CD4-positive, alpha-beta memory T cell (primary cell): ENCODE results near the gene TMEM151A. TPM values are rescaled to one million over a fixed set of nuclear protein-coding genes. Genes with fewer than 3 reads are reported as not detected.

Experiments
- CTCF ChIA-PET: fragments of 350-600 bp; sonication (Branson Sonifier 250); formaldehyde crosslinking; loops from one replicate; lab custom pipeline; 2021; ENCODE audit warnings: inconsistent platforms; ENCODE audit not compliant: partially characterized antibody; lab: Charles Lee
- POLR2A ChIA-PET: fragments of 350-600 bp; sonication (Branson Sonifier 250); formaldehyde crosslinking; loops from one replicate; lab custom pipeline; 2021; ENCODE audit not compliant: partially characterized antibody; lab: Charles Lee
- DNase-seq, 5 donors: peaks; one replicate each; pipeline versions ENCODE4 v3.0.0 to v3.0.0-alpha.2; 2020 to 2022; ENCODE audit warnings: mixed read lengths in 1 of 5
- H3K27ac ChIP-seq: one replicate; pipeline ENCODE4 v1.7.0; 2013; ENCODE audit warnings: low read depth, low read length
- H3K27me3 ChIP-seq: 2 replicates; pipeline ENCODE4 v1.7.0; 2013; ENCODE audit warnings: mild to moderate bottlenecking, low read length, moderate library complexity; ENCODE audit not compliant: insufficient read depth
- H3K36me3 ChIP-seq: 2 replicates; pipeline ENCODE4 v1.7.0; 2013; ENCODE audit warnings: mild to moderate bottlenecking, low read length, moderate library complexity; ENCODE audit not compliant: insufficient read depth
- H3K4me1 ChIP-seq: 2 replicates; pipeline ENCODE4 v1.7.0; 2013; ENCODE audit warnings: mild to moderate bottlenecking, low read length, moderate library complexity; ENCODE audit not compliant: insufficient read depth
- H3K4me3 ChIP-seq, 2 donors: one replicate each; pipeline ENCODE4 v1.7.0; 2013; ENCODE audit warnings: low read length in 2 of 2, mild to moderate bottlenecking in 1 of 2
- H3K9me3 ChIP-seq, 2 donors: one replicate each; pipeline ENCODE4 v1.7.0; 2013; ENCODE audit warnings: low read length in 2 of 2, control low read depth in 1 of 2; ENCODE audit not compliant: control insufficient read depth in 1 of 2
- H3K27ac Mint-ChIP-seq, 7 donors: one replicate each; pipeline ENCODE4 v1.8.0; 2020 to 2021; ENCODE audit warnings: mixed read lengths in 7 of 7, mild to moderate bottlenecking in 6 of 7, inconsistent platforms in 3 of 7, moderate library complexity in 3 of 7
- H3K27me3 Mint-ChIP-seq, 2 donors: one replicate each; pipeline ENCODE4 v1.8.0; 2020 to 2021; ENCODE audit warnings: mixed read lengths in 2 of 2
- H3K36me3 Mint-ChIP-seq, 2 donors: one replicate each; pipeline ENCODE4 v1.8.0; 2020 to 2021; ENCODE audit warnings: mixed read lengths in 2 of 2, inconsistent platforms in 1 of 2, mild to moderate bottlenecking in 1 of 2
- H3K4me1 Mint-ChIP-seq, 4 donors: one replicate each; pipeline ENCODE4 v1.8.0; 2020 to 2021; ENCODE audit warnings: mixed read lengths in 4 of 4, mild to moderate bottlenecking in 1 of 4
- H3K4me3 Mint-ChIP-seq, 8 donors: one replicate each; pipeline ENCODE4 v1.8.0; 2020 to 2021; ENCODE audit warnings: mixed read lengths in 8 of 8, mild to moderate bottlenecking in 7 of 8, moderate library complexity in 6 of 8, inconsistent platforms in 3 of 8
- H3K9me3 Mint-ChIP-seq, 8 donors: one replicate each; pipeline ENCODE4 v1.8.0; 2020 to 2021; ENCODE audit warnings: mixed read lengths in 8 of 8, mild to moderate bottlenecking in 5 of 8, inconsistent platforms in 3 of 8, moderate library complexity in 1 of 8
- intact Hi-C: fragments of 100-400 bp; cut with micrococcal nuclease; formaldehyde crosslinking; loops from one replicate; pipeline ENCODE4 v1.15.1; 2023
- polyA plus RNA-seq, 2 donors: library from polyadenylated mRNA; unstranded; fragments of 300-500 nt; fragmentation: Illumina TruSeq; gene quantifications; one replicate each; pipeline ENCODE4 v1.2.3, GENCODE V29; 2021
- total RNA-seq, 2 experiments: library from RNA; stranded (reverse); gene quantifications; one replicate each; pipeline ENCODE4 v1.2.3, GENCODE V29; 2021

TMEM151A gene
- total and polyA plus RNA-seq, 4 experiments from 2014 or later, result not detected

- H3K4me1 ChIP-seq, result peaks cover 17% of the 10 kb centered on the region
- Mint-ChIP-seq H3K4me1 (peaks cover 9 to 23% (median 17%) of the 10 kb centered on the region in 4 donors), H3K36me3 (peaks cover 11 to 48% of the 10 kb centered on the region in 2 donors), H3K9me3 (peaks cover 0 to 7% (median 0%) of the 10 kb centered on the region in 8 donors), H3K27me3 (no peaks in the 10 kb centered on the region), H3K27ac (peak overlapping the region in 1 of 7 donors; percentile 55), H3K4me3 (peak overlapping the region in 1 of 8 donors; percentile 2)
- POLR2A ChIA-PET, result interaction anchor here (1.3 to 1.4 kb wide), 2 partner anchors 26 to 27 kb away, joined by 3 read pairs; partner anchors contain the start of gene YIF1A
- no peaks in the 10 kb centered on the region for H3K9me3 ChIP-seq
- CTCF ChIA-PET, result interaction anchor here (0.9 kb wide), 1 partner anchor 26 kb away, joined by 3 read pairs; no protein-coding TSS in a partner anchor
- no peak overlapping the region for H3K27ac ChIP-seq
- H3K27me3 ChIP-seq, result no peaks in the 10 kb centered on the region
- H3K36me3 ChIP-seq, result peaks cover 27% of the 10 kb centered on the region
- H3K4me3 ChIP-seq, result no peak overlapping the region
- intact Hi-C loops, result no loop called here
- no peak for DNase-seq
These were observed 29.5 kb upstream of the TMEM151A start for GRCh38 chr11:66262191-66262590.

- H3K4me1 Mint-ChIP-seq, result peaks cover 9 to 27% (median 19%) of the 10 kb centered on the region in 4 donors
- intact Hi-C loops, result no loop called here
- peak in 1 of 5 donors; percentile 14 for DNase-seq
- H3K9me3 Mint-ChIP-seq, result peaks cover 0 to 6% (median 0%) of the 10 kb centered on the region in 8 donors
- peak overlapping the region in 1 of 7 donors; percentile 23 for H3K27ac Mint-ChIP-seq
- peak overlapping the region in 1 of 8 donors; percentile 48 for H3K4me3 Mint-ChIP-seq
- peaks cover 27% of the 10 kb centered on the region for H3K36me3 ChIP-seq
- H3K27ac ChIP-seq, result no peak overlapping the region
- peaks cover 20% of the 10 kb centered on the region for H3K4me1 ChIP-seq
- no peak overlapping the region for H3K4me3 ChIP-seq
- ChIA-PET CTCF (interaction anchor here (0.8 to 0.9 kb wide), 2 partner anchors 26 to 195 kb away, joined by 3 read pairs; no protein-coding TSS in a partner anchor), POLR2A (interaction anchor here (1.3 kb wide), 1 partner anchor 27 kb away, joined by 3 read pairs; the partner anchor contains the start of gene YIF1A)
- peaks cover 11 to 49% of the 10 kb centered on the region in 2 donors for H3K36me3 Mint-ChIP-seq
- H3K27me3 ChIP-seq, result no peaks in the 10 kb centered on the region
- H3K9me3 ChIP-seq, result no peaks in the 10 kb centered on the region
- no peaks in the 10 kb centered on the region for H3K27me3 Mint-ChIP-seq
These were observed 29.0 kb upstream of the TMEM151A start for GRCh38 chr11:66262696-66263095.

GRCh38 chr11:66263231-66263630 lies 28.5 kb upstream of the TMEM151A start:
- H3K27me3 ChIP-seq, result no peaks in the 10 kb centered on the region
- POLR2A ChIA-PET, result interaction anchor here (0.9 to 1.3 kb wide), 2 partner anchors 26 kb away, joined by 3 read pairs; partner anchors contain the start of gene YIF1A
- Mint-ChIP-seq H3K4me3 (peak overlapping the region in 1 of 8 donors; percentile 48), H3K36me3 (peaks cover 11 to 52% of the 10 kb centered on the region in 2 donors), H3K4me1 (peaks cover 12 to 31% (median 22%) of the 10 kb centered on the region in 4 donors), H3K27me3 (no peaks in the 10 kb centered on the region), H3K27ac (peak overlapping the region in 2 of 7 donors; percentile 4 to 58), H3K9me3 (peaks cover 0 to 8% (median 0%) of the 10 kb centered on the region in 8 donors)
- no peak overlapping the region for H3K27ac ChIP-seq
- peaks cover 27% of the 10 kb centered on the region for H3K36me3 ChIP-seq
- CTCF ChIA-PET, result interaction anchor here (0.8 kb wide), 1 partner anchor 195 kb away, joined by 3 read pairs; no protein-coding TSS in a partner anchor
- intact Hi-C loops, result no loop called here
- H3K9me3 ChIP-seq, result no peaks in the 10 kb centered on the region
- peak in 1 of 5 donors; percentile 19 for DNase-seq
- peaks cover 24% of the 10 kb centered on the region for H3K4me1 ChIP-seq
- H3K4me3 ChIP-seq, result no peak overlapping the region

- H3K4me1 Mint-ChIP-seq, result peaks cover 11 to 30% (median 21%) of the 10 kb centered on the region in 4 donors
- intact Hi-C loops, result no loop called here
- Histone ChIP-seq H3K9me3 (no peaks in the 10 kb centered on the region), H3K27me3 (no peaks in the 10 kb centered on the region), H3K4me1 (peaks cover 19% of the 10 kb centered on the region), H3K4me3 (no peak overlapping the region), H3K36me3 (peaks cover 27% of the 10 kb centered on the region), H3K27ac (no peak overlapping the region)
- H3K4me3 Mint-ChIP-seq, result no peak overlapping the region
- H3K9me3 Mint-ChIP-seq, result peaks cover 0 to 11% (median 0%) of the 10 kb centered on the region in 8 donors
- peak overlapping the region in 2 of 7 donors; percentile 35 to 58 for H3K27ac Mint-ChIP-seq
- peaks cover 11 to 52% of the 10 kb centered on the region in 2 donors for H3K36me3 Mint-ChIP-seq
- no peaks in the 10 kb centered on the region for H3K27me3 Mint-ChIP-seq
- POLR2A ChIA-PET, result interaction anchor here (0.9 kb wide), 1 partner anchor 25 kb away, joined by 3 read pairs; the partner anchor contains the start of gene YIF1A
- DNase-seq, result peak in 1 of 5 donors; percentile 25
- CTCF ChIA-PET, result no interaction called here
These were observed 27.9 kb upstream of the TMEM151A start for GRCh38 chr11:66263785-66264184.

- H3K27ac Mint-ChIP-seq, result peak overlapping the region in 2 of 7 donors; percentile 35 to 77
- CTCF ChIA-PET, result interaction anchor here (0.7 kb wide), 1 partner anchor 9 kb away, joined by 3 read pairs; no protein-coding TSS in a partner anchor
- no peak for DNase-seq
- POLR2A ChIA-PET, result interaction anchor here (0.9 kb wide), 1 partner anchor 25 kb away, joined by 3 read pairs; the partner anchor contains the start of gene YIF1A
- H3K4me1 Mint-ChIP-seq, result peaks cover 11 to 30% (median 18%) of the 10 kb centered on the region in 4 donors
- H3K4me3 Mint-ChIP-seq, result no peak overlapping the region
- no peak overlapping the region for H3K4me3 ChIP-seq
- peaks cover 18% of the 10 kb centered on the region for H3K4me1 ChIP-seq
- H3K27me3 Mint-ChIP-seq, result no peaks in the 10 kb centered on the region
- no peaks in the 10 kb centered on the region for H3K27me3 ChIP-seq
- H3K9me3 ChIP-seq, result no peaks in the 10 kb centered on the region
- peaks cover 27% of the 10 kb centered on the region for H3K36me3 ChIP-seq
- intact Hi-C loops, result no loop called here
- H3K36me3 Mint-ChIP-seq, result peaks cover 7 to 52% of the 10 kb centered on the region in 2 donors
- H3K9me3 Mint-ChIP-seq, result peaks cover 0 to 9% (median 0%) of the 10 kb centered on the region in 8 donors
- H3K27ac ChIP-seq, result no peak overlapping the region
These were observed 27.3 kb upstream of the TMEM151A start for GRCh38 chr11:66264383-66264782.

GRCh38 chr11:66264914-66265313 lies 26.8 kb upstream of the TMEM151A start:
- Mint-ChIP-seq H3K27me3 (no peaks in the 10 kb centered on the region), H3K36me3 (peaks cover 3 to 50% of the 10 kb centered on the region in 2 donors), H3K27ac (peak overlapping the region in 2 of 7 donors; percentile 35 to 77), H3K9me3 (peaks cover 0 to 9% (median 0%) of the 10 kb centered on the region in 8 donors), H3K4me3 (no peak overlapping the region), H3K4me1 (peaks cover 11 to 30% (median 19%) of the 10 kb centered on the region in 4 donors)
- H3K27ac ChIP-seq, result no peak overlapping the region
- DNase-seq, result peak in 3 of 5 donors; percentile 25 to 31 (median 26)
- peaks cover 22% of the 10 kb centered on the region for H3K4me1 ChIP-seq
- H3K36me3 ChIP-seq, result peaks cover 27% of the 10 kb centered on the region
- no peak overlapping the region for H3K4me3 ChIP-seq
- no peaks in the 10 kb centered on the region for H3K9me3 ChIP-seq
- intact Hi-C loops, result loop anchor here (5.0 kb wide), 1 partner anchor 1348 kb away; the partner anchor contains the start of gene ATG2A
- ChIA-PET CTCF (interaction anchor here (0.7 kb wide), 1 partner anchor 10 kb away, joined by 3 read pairs; no protein-coding TSS in a partner anchor), POLR2A (interaction anchor here (1.8 kb wide), 1 partner anchor 767 kb away, joined by 5 read pairs; no protein-coding TSS in a partner anchor)
- no peaks in the 10 kb centered on the region for H3K27me3 ChIP-seq
